ENCODE data around the gene DAD1. TPM values are rescaled to one million over a fixed set of nuclear protein-coding genes. Genes with fewer than 3 reads are reported as not detected.

Gene DAD1
- total and polyA plus RNA-seq, 2 of the 8 experiments (the other 6 are each of a cell fraction or from before 2014, with no cell fraction given), result 131 to 440 TPM

GRCh38 chr14:22555384-22556011, 33.5 kb downstream of the DAD1 start:
- Histone ChIP-seq H2BK120ac (replicated peaks; ENCODE audit: low read depth, low read length) (no peak overlapping the region), H3K27me3 (replicated peaks in 1 of 4; ENCODE audit: control insufficient read depth in 3 of 4, extremely low read depth in 1 of 4, insufficient read depth in 3 of 4, low read length in 3 of 4) (no peaks in the 10 kb centered on the region), H3K56ac (replicated peaks; ENCODE audit: insufficient read length, low read depth, low read length) (no peak overlapping the region), H3K4me3 (ENCODE audit: extremely low read depth in 1 of 4, insufficient read depth in 2 of 4, low read depth in 3 of 4, low read length in 4 of 4) (no peak overlapping the region), H3K4me2 (ENCODE audit: insufficient read depth in 1 of 2, low read depth in 2 of 2, low read length in 2 of 2) (no peak overlapping the region), H3K4ac (replicated peaks; ENCODE audit: insufficient read length, low read depth, low read length) (no peak overlapping the region), H4K91ac (replicated peaks; ENCODE audit: insufficient read length, low read length) (peak overlapping the region; percentile 38), H3K4me1 (replicated peaks in 1 of 4; ENCODE audit: control insufficient read depth in 3 of 4, insufficient read depth in 4 of 4, low read length in 3 of 4) (peaks cover 3 to 13% (median 7%) of the 10 kb centered on the region in 4 experiments), H2AK5ac (ENCODE audit: low read depth, low read length) (peak overlapping the region; percentile 65; the same call in 1 of the 2 replicates), H2BK15ac (ENCODE audit: low read length) (0 out of 2 replicates have a peak overlapping the region, but pooled peaks have one; percentile 88), H3K79me2 (ENCODE audit: control insufficient read depth in 1 of 2, insufficient read depth in 2 of 2, low read length in 2 of 2) (no peaks in the 10 kb centered on the region), H3K14ac (ENCODE audit: insufficient read length) (no peak overlapping the region), H3K9ac (replicated peaks in 1 of 4; ENCODE audit: extremely low read depth in 1 of 4, low read depth in 3 of 4, low read length in 3 of 4) (no peak overlapping the region), H3K18ac (ENCODE audit: extremely low read depth, low read length) (0 out of 2 replicates have a peak overlapping the region, but pooled peaks have one; percentile 40), H2BK20ac (ENCODE audit: low read length) (peak overlapping the region; percentile 55; the same call in 1 of the 2 replicates), H3K79me1 (ENCODE audit: low read depth, low read length) (no peaks in the 10 kb centered on the region), H2AFZ (ENCODE audit: low read length) (no peak overlapping the region), H4K20me1 (replicated peaks in 1 of 2; ENCODE audit: control insufficient read depth in 1 of 2, insufficient read depth in 2 of 2, low read length in 2 of 2) (no peaks in the 10 kb centered on the region), H3K36me3 (ENCODE audit: control insufficient read depth in 2 of 4, insufficient read depth in 4 of 4, low read length in 3 of 4) (no peaks in the 10 kb centered on the region), H3K27ac (ENCODE audit: low read depth, low read length) (no peak overlapping the region), H3K9me3 (ENCODE audit: insufficient read depth in 2 of 2, low read depth in 1 of 2, low read length in 1 of 2) (no peaks in the 10 kb centered on the region), H3K23me2 (ENCODE audit: low read depth, low read length) (no peaks in the 10 kb centered on the region), H4K8ac (ENCODE audit: extremely low read depth, insufficient read depth, low read length) (no peak overlapping the region), H2BK12ac (ENCODE audit: low read depth, low read length) (peak overlapping the region; percentile 89; the same call in 1 of the 2 replicates), H3K23ac (ENCODE audit: insufficient read length) (no peak overlapping the region), H4K5ac (ENCODE audit: insufficient read length, low read depth, low read length) (no peak overlapping the region), H2BK5ac (ENCODE audit: low read depth, low read length) (0 out of 2 replicates have a peak overlapping the region, but pooled peaks have one; percentile 90)
- 89% methylated on average over 4 of the region's 4 CpGs; no CpG with 5 or more reads in 1 of the 2 experiments for WGBS, 2 experiments (ENCODE audit: extremely low coverage in 1 of 2, insufficient coverage in 1 of 2, insufficient read length in 1 of 2, insufficient replicate concordance in 2 of 2, low coverage in 1 of 2, low lambda C conversion rate in 2 of 2, missing lambda C conversion rate in 1 of 2)
- ChIA-PET CTCF (ENCODE audit: partially characterized antibody) (interaction anchor here (0.6 to 3.5 kb wide), 25 partner anchors 9 to 1776 kb away, joined by 3 to 38 read pairs (median 5); no protein-coding TSS in a partner anchor), POLR2A (ENCODE audit: partially characterized antibody) (interaction anchor here (0.6 to 1.7 kb wide), 5 partner anchors 8 to 98 kb away, joined by 3 to 4 read pairs (median 3); partner anchors contain the start of gene DAD1)
- DNase-seq (ENCODE audit: low read depth in 1 of 2, low spot score in 2 of 2) (no peak), FAIRE-seq (no peak)
- TF ChIP-seq TCF12 (IDR thresholded peaks at IDR 0.05; ENCODE audit: low read depth, low read length), result no peak
- TF ChIP-seq CEBPB (IDR thresholded peaks at IDR 0.05; ENCODE audit: low read depth, low read length), result no peak
- no peak for TF ChIP-seq KDM1A (IDR thresholded peaks at IDR 0.05; ENCODE audit: borderline replicate concordance, low read length)
- TF ChIP-seq CHD2 (IDR thresholded peaks at IDR 0.05; ENCODE audit: low read length), result no peak
- TF ChIP-seq HDAC2 (IDR thresholded peaks at IDR 0.05; ENCODE audit: borderline replicate concordance in 1 of 2, low read depth in 2 of 2, low read length in 2 of 2), result no peak
- TF ChIP-seq E2F6 (IDR thresholded peaks at IDR 0.05), result no peak
- TF ChIP-seq POU5F1 (IDR thresholded peaks at IDR 0.05; ENCODE audit: low read depth, low read length), result no peak
- no peak for TF ChIP-seq SUZ12 (IDR thresholded peaks at IDR 0.05; ENCODE audit: low read length)
- no peak for TF ChIP-seq SP1 (IDR thresholded peaks at IDR 0.05; ENCODE audit: low read depth, low read length)
- no peak for TF ChIP-seq POLR2AphosphoS5 (IDR thresholded peaks at IDR 0.05; ENCODE audit: low read depth, low read length)
- no peak for TF ChIP-seq TBP (IDR thresholded peaks at IDR 0.05; ENCODE audit: low read depth, low read length)
- no peak for TF ChIP-seq BRCA1 (IDR thresholded peaks at IDR 0.05; ENCODE audit: low read depth, low read length)
